Activated CD8-positive, alpha-beta memory T cell treated with anti-CD3 and anti-CD28 coated beads, Interleukin-2, amount 10 ng/mL, durations not matched to agents 7 days and 5 days (primary cell): ENCODE measurements around the gene AMHR2. TPM values are rescaled to one million over a fixed set of nuclear protein-coding genes. Genes with fewer than 3 reads are reported as not detected.
A peak's percentile ranks its signal among the peaks of the same experiment; 100 is the strongest.
"Not testable (repeated sequence)": the region's sequence is repeated elsewhere in the genome, so short reads cannot be mapped to it uniquely, and the experiment has no call there.

Experiments
- ATAC-seq: fragments of 150-1000 bp; cut with Tn5 transposase; one replicate; pipeline ENCODE4 v1.10.0; 2021; ENCODE audit warnings: moderate library complexity
- CTCF ChIA-PET: fragments of 350-600 bp; sonication (Branson Sonifier 250); formaldehyde crosslinking; loops from one replicate; lab custom pipeline; 2021; ENCODE audit warnings: antibody characterized with exemption; lab: Charles Lee
- DNase-seq: peaks from one replicate; pipeline ENCODE4 v3.0.0-alpha.2; 2020
- H3K27ac Mint-ChIP-seq: one replicate; pipeline ENCODE4 v1.8.0; 2021; ENCODE audit warnings: mild to moderate bottlenecking, mixed read lengths
- H3K27me3 Mint-ChIP-seq: one replicate; pipeline ENCODE4 v1.8.0; 2021; ENCODE audit warnings: mixed read lengths
- H3K36me3 Mint-ChIP-seq: one replicate; pipeline ENCODE4 v1.8.0; 2021; ENCODE audit warnings: mild to moderate bottlenecking, mixed read lengths
- H3K4me1 Mint-ChIP-seq: one replicate; pipeline ENCODE4 v1.8.0; 2021; ENCODE audit warnings: mixed read lengths
- H3K4me3 Mint-ChIP-seq: one replicate; pipeline ENCODE4 v1.8.0; 2021; ENCODE audit warnings: mild to moderate bottlenecking, moderate library complexity, mixed read lengths
- H3K9me3 Mint-ChIP-seq: one replicate; pipeline ENCODE4 v1.8.0; 2022; ENCODE audit warnings: low read depth, mixed read lengths
- total RNA-seq, 2 experiments: library from RNA; stranded (reverse); gene quantifications; one replicate each; pipeline ENCODE4 v1.2.3, GENCODE V29; 2021

The AMHR2 gene
- not detected for total RNA-seq

- CTCF ChIA-PET = interaction anchor here (1.5 to 8.0 kb wide), 5 partner anchors 51 to 103 kb away, joined by 3 to 160 read pairs (median 19); partner anchors contain the start of gene AAAS
- no peak for ATAC-seq
Observed at GRCh38 chr12:53423597-53423996, at the start of gene AMHR2. AMHR2 (plus strand) TSS chr12:53423855; CDS start chr12:53423935, 80 bp downstream.

DNA sequence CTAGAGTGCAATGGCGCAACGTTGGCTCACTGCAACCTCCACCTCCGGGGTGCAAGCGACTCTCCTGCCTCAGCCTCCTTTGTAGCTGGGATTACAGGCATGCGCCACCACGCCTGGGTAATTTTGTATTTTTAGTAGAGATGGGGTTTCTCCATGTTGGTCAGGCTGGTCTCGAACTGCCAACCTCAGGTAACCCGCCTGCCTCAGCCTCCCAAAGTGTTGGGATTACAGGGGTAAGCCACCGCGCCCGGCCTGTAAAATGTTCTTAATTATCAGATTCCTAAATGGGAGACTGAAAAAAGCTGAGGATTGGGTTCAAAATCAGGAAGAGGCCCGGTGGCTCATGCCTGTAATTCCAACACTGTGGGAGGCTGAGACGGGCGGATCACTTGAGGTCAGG, 49.4 kb upstream of the AMHR2 start:
- not testable (repeated sequence) for H3K4me3 Mint-ChIP-seq, DNase-seq, H3K27me3 Mint-ChIP-seq, H3K9me3 Mint-ChIP-seq, ATAC-seq, H3K36me3 Mint-ChIP-seq
- CTCF ChIA-PET = interaction anchor here (0.8 to 1.8 kb wide), 3 partner anchors 22 to 47 kb away, joined by 3 to 7 read pairs (median 4); no protein-coding TSS in a partner anchor
- Mint-ChIP-seq H3K27ac (peak overlapping the region; percentile 64), H3K4me1 (peaks cover 32% of the 10 kb centered on the region)

More at GRCh38 chr12:53423597-53423996, at the start of gene AMHR2:
- DNase-seq = no peak
- no peaks in the 10 kb centered on the region for H3K36me3 Mint-ChIP-seq
- H3K27ac Mint-ChIP-seq = no peak within 1 kb of the TSS
- no peak within 1 kb of the TSS for H3K4me3 Mint-ChIP-seq
- peaks cover 11% of the 10 kb centered on the region for H3K4me1 Mint-ChIP-seq
- H3K27me3 Mint-ChIP-seq = no peaks in the 10 kb centered on the region
- H3K9me3 Mint-ChIP-seq = no peaks in the 10 kb centered on the region

GRCh38 chr12:53376747-53377146, 46.9 kb upstream of the AMHR2 start:
- H3K27me3 Mint-ChIP-seq = no peaks in the 10 kb centered on the region
- H3K27ac Mint-ChIP-seq = no peak overlapping the region
- peaks cover 7% of the 10 kb centered on the region for H3K36me3 Mint-ChIP-seq
- ATAC-seq (no peak), DNase-seq (no peak)
- H3K4me3 Mint-ChIP-seq = no peak overlapping the region
- CTCF ChIA-PET = interaction anchor here (1.0 kb wide), 1 partner anchor 44 kb away, joined by 3 read pairs; no protein-coding TSS in a partner anchor
- H3K4me1 Mint-ChIP-seq = peaks cover 28% of the 10 kb centered on the region
- no peaks in the 10 kb centered on the region for H3K9me3 Mint-ChIP-seq

GRCh38 chr12:53378222-53378621, 45.4 kb upstream of the AMHR2 start:
- Mint-ChIP-seq H3K4me1 (peaks cover 32% of the 10 kb centered on the region), H3K4me3 (no peak overlapping the region), H3K27ac (no peak overlapping the region), H3K9me3 (no peaks in the 10 kb centered on the region), H3K36me3 (peaks cover 21% of the 10 kb centered on the region), H3K27me3 (no peaks in the 10 kb centered on the region)
- CTCF ChIA-PET = interaction anchor here (0.9 to 3.1 kb wide), 8 partner anchors 9 to 57 kb away, joined by 3 to 33 read pairs (median 6); partner anchors contain the start of gene AAAS
- DNase-seq (no peak), ATAC-seq (no peak)

- no peaks in the 10 kb centered on the region for H3K27me3 Mint-ChIP-seq
- H3K4me3 Mint-ChIP-seq = no peak overlapping the region
- H3K36me3 Mint-ChIP-seq = peaks cover 27% of the 10 kb centered on the region
- CTCF ChIA-PET = interaction anchor here (1.1 to 3.6 kb wide), 12 partner anchors 9 to 331 kb away, joined by 3 to 33 read pairs (median 6); partner anchors contain the start of gene AAAS
- no peak overlapping the region for H3K27ac Mint-ChIP-seq
- H3K4me1 Mint-ChIP-seq = peaks cover 33% of the 10 kb centered on the region
- no peaks in the 10 kb centered on the region for H3K9me3 Mint-ChIP-seq
- ATAC-seq = no peak
- DNase-seq = peak; percentile 50
Observed at GRCh38 chr12:53378724-53379388, 44.8 kb upstream of the AMHR2 start.

- Mint-ChIP-seq H3K27me3 (no peaks in the 10 kb centered on the region), H3K27ac (no peak overlapping the region), H3K4me1 (peaks cover 34% of the 10 kb centered on the region), H3K36me3 (peaks cover 29% of the 10 kb centered on the region), H3K9me3 (no peaks in the 10 kb centered on the region), H3K4me3 (no peak overlapping the region)
- DNase-seq (peak; percentile 99), ATAC-seq (peak; percentile 77)
- CTCF ChIA-PET = interaction anchor here (0.5 to 3.6 kb wide), 15 partner anchors 9 to 374 kb away, joined by 3 to 33 read pairs (median 4); partner anchors contain the start of genes AAAS and EIF4B
Observed at GRCh38 chr12:53379389-53380103, 44.1 kb upstream of the AMHR2 start.

GRCh38 chr12:53380104-53380793, 43.4 kb upstream of the AMHR2 start, which contains the start of gene SP1:
SP1 (plus strand) TSS chr12:53380176; CDS start chr12:53380292, 116 bp downstream.
- Mint-ChIP-seq H3K36me3 (peaks cover 31% of the 10 kb centered on the region), H3K9me3 (no peaks in the 10 kb centered on the region), H3K27ac (peak within 1 kb of the TSS; percentile 87), H3K4me1 (peaks cover 36% of the 10 kb centered on the region), H3K27me3 (no peaks in the 10 kb centered on the region), H3K4me3 (peak within 1 kb of the TSS; percentile 87)
- ATAC-seq (peak; percentile 63), DNase-seq (peak; percentile 93)
- CTCF ChIA-PET = interaction anchor here (0.5 to 8.8 kb wide), 16 partner anchors 8 to 374 kb away, joined by 3 to 110 read pairs (median 5); partner anchors contain the start of genes AAAS and EIF4B

- Mint-ChIP-seq H3K4me3 (peak overlapping the region; percentile 87), H3K36me3 (peaks cover 33% of the 10 kb centered on the region), H3K27me3 (no peaks in the 10 kb centered on the region), H3K27ac (peak overlapping the region; percentile 87), H3K4me1 (peaks cover 39% of the 10 kb centered on the region), H3K9me3 (no peaks in the 10 kb centered on the region)
- no peak for ATAC-seq
- CTCF ChIA-PET = interaction anchor here (0.5 to 8.8 kb wide), 18 partner anchors 14 to 128 kb away, joined by 3 to 110 read pairs (median 4); partner anchors contain the start of gene AAAS
- peak; percentile 45 for DNase-seq
Observed at GRCh38 chr12:53380794-53381730, 42.6 kb upstream of the AMHR2 start.

DNA sequence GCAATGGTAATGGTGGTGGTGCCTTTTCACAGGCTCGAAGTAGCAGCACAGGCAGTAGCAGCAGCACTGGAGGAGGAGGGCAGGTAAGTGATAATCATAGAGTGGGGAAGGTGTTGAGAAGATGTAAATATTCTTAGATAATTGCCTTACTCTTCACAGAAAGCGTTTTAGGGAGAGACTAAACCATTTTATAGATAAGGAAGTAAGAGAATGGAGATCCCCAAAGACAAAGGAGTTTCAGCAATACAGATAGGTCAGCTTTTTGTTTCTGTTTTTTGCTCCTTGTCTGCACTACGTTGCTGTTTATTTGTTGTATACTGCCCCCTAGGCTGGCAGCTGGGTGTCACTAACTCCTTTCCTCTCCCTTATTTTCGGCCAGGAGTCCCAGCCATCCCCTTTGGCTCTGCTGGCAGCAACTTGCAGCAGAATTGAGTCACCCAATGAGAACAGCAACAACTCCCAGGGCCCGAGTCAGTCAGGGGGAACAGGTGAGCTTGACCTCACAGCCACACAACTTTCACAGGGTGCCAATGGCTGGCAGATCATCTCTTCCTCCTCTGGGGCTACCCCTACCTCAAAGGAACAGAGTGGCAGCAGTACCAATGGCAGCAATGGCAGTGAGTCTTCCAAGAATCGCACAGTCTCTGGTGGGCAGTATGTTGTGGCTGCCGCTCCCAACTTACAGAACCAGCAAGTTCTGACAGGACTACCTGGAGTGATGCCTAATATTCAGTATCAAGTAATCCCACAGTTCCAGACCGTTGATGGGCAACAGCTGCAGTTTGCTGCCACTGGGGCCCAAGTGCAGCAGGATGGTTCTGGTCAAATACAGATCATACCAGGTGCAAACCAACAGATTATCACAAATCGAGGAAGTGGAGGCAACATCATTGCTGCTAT, 41.7 kb upstream of the AMHR2 start:
- peaks cover 35% of the 10 kb centered on the region for H3K36me3 Mint-ChIP-seq
- CTCF ChIA-PET = interaction anchor here (1.0 to 8.8 kb wide), 18 partner anchors 13 to 127 kb away, joined by 3 to 110 read pairs (median 4); partner anchors contain the start of gene AAAS
- no peak for ATAC-seq
- DNase-seq = peak; percentile 76
- no peaks in the 10 kb centered on the region for H3K27me3 Mint-ChIP-seq
- no peaks in the 10 kb centered on the region for H3K9me3 Mint-ChIP-seq
- peak overlapping the region; percentile 87 for H3K4me3 Mint-ChIP-seq
- H3K27ac Mint-ChIP-seq = peak overlapping the region; percentile 87
- peaks cover 47% of the 10 kb centered on the region for H3K4me1 Mint-ChIP-seq

DNA sequence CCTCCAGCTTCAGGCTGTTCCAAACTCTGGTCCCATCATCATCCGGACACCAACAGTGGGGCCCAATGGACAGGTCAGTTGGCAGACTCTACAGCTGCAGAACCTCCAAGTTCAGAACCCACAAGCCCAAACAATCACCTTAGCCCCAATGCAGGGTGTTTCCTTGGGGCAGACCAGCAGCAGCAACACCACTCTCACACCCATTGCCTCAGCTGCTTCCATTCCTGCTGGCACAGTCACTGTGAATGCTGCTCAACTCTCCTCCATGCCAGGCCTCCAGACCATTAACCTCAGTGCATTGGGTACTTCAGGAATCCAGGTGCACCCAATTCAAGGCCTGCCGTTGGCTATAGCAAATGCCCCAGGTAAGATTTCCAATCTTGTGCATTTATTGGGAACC, 40.4 kb upstream of the AMHR2 start:
- ATAC-seq = no peak
- CTCF ChIA-PET = interaction anchor here (1.1 to 8.8 kb wide), 9 partner anchors 18 to 62 kb away, joined by 3 to 110 read pairs (median 7); partner anchors contain the start of gene AAAS
- Mint-ChIP-seq H3K4me1 (peaks cover 56% of the 10 kb centered on the region), H3K27me3 (no peaks in the 10 kb centered on the region), H3K9me3 (no peaks in the 10 kb centered on the region), H3K27ac (peak overlapping the region; percentile 70), H3K36me3 (peaks cover 43% of the 10 kb centered on the region), H3K4me3 (peak overlapping the region; percentile 43)
- DNase-seq = no peak

DNA sequence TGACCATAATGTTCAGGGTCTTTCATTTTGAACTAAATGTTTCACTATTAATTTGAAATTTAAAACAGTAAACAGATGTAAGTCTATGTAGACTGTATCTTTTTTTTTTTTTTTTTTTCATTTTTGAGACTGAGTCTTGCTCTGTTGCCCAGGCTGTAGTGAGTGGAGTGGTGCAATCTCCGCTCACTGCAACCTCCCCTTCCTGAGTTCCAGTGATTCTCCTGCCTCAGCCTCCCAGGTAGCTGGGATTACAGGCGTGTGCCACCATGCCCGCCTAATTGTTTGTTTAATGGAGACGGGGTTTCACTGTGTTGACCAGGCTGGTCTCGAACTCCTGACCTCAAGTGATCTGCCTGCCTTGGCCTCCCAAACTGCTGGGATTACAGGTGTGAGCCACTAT, 37.3 kb upstream of the AMHR2 start:
- Mint-ChIP-seq H3K4me1 (peaks cover 76% of the 10 kb centered on the region), H3K36me3 (peaks cover 52% of the 10 kb centered on the region), H3K27ac (peak overlapping the region; percentile 38), H3K4me3 (peak overlapping the region; percentile 20)
- not testable (repeated sequence) for ATAC-seq, H3K9me3 Mint-ChIP-seq, H3K27me3 Mint-ChIP-seq, DNase-seq
- CTCF ChIA-PET = interaction anchor here (0.7 to 8.8 kb wide), 7 partner anchors 8 to 71 kb away, joined by 3 to 110 read pairs (median 4); no protein-coding TSS in a partner anchor
